ENCODE results near the gene PHYHD1. TPM values are rescaled to one million over a fixed set of nuclear protein-coding genes. Genes with fewer than 3 reads are reported as not detected.

PHYHD1 gene
- total RNA-seq (2013; cell fraction: nucleolus; rRNA removed): not detected in 2 replicates
- 0.17 TPM in 1 of 2 replicates, not detected in the other for total RNA-seq (2014; rRNA removed)
- not detected in 2 replicates for total RNA-seq (2014; rRNA removed; fragmentation: Illumina TruSeq; extraction: Trizol)
- not detected in 2 replicates for total RNA-seq (2021)
- not detected for polyA plus RNA-seq (2011; ENCODE audit: low read depth)
- polyA plus RNA-seq (2011; rRNA removed): not detected in 2 replicates
- polyA plus RNA-seq (2011; cell fraction: cytosol; rRNA removed): 0.10 TPM in 1 of 2 replicates, not detected in the other
- polyA plus RNA-seq (2011; cell fraction: nucleus; rRNA removed): 0.31 and 0.35 TPM in 2 replicates
- 0.10 TPM in 1 of 2 replicates, not detected in the other for polyA plus RNA-seq (2012)
- polyA plus RNA-seq (2014; fragmentation: Illumina TruSeq; extraction: Trizol): not detected in 2 replicates
- polyA plus RNA-seq (2014; fragmentation: Nextera tagmentation; extraction: Ambion mirVana): under 1 TPM in 1 of 2 experiments, not detected in 1; 0.09 TPM
- polyA plus RNA-seq (2014; rRNA removed): not detected in 2 replicates
- not detected for polyA plus RNA-seq (2016; fragmentation: Nextera tagmentation; extraction: Ambion mirVana)
- not detected in 2 replicates for polyA minus RNA-seq (2011; rRNA and poly(A)+ RNA removed)
- not detected in 2 replicates for polyA minus RNA-seq (2011; cell fraction: cytosol; rRNA and poly(A)+ RNA removed)
- 0.38 TPM in 1 of 2 replicates, not detected in the other for polyA minus RNA-seq (2011; cell fraction: nucleus; rRNA and poly(A)+ RNA removed)
- percentile 16 among the genes with signal in this experiment for Bru-seq, nascent RNA
- BruChase-seq, experiment 1, labeled RNA remaining after a 6-hour chase: percentile 22 among the genes with signal in this experiment
- BruChase-seq, experiment 2, labeled RNA remaining after a 2-hour chase: percentile 11 among the genes with signal in this experiment
- long read RNA-seq, experiment 1: 0 reads
- long read RNA-seq, experiment 2: 0 reads

DNA sequence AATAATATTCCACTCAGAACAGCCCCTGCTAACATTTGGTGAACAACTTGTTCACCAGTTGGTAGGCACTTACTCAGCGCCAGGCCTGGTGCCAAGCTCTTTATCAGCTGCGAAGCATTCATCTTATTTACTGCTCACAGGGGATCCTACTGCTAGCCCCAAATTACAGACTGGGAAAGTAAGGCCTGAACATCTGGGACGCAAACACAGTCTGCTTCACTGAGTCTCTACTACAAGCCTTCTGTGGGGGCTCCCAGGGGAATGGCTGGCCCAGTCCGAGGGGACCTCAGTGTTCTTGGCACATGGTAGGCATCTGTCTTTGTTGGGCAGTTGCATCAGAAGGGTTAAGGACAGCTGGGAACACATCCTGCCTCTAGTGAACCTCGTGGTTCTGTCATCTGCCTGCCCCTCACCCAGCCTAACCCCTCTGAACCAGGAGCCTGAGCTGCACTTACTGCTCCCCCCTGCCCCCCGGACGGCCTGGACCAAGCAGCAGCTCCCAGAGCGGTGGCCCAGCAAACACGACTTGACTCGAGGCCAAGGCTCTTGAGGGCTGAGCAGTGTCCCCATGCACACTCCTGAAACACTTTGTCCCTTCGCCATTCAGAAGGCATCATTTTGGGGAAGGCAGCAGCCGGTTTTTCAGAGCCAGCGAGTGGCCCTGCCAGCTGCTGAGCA, at the start of gene PHYHD1:
Gene PHYHD1 (plus strand): TSS at position 602 of the 678 bp plus-strand sequence. CDS start 1,342 bp downstream, outside the sequence.
- H3K36me3 ChIP-seq (ENCODE audit: control insufficient read depth in 2 of 2, insufficient read depth in 2 of 2, low read length in 1 of 2): peaks cover 3 to 8% of the 10 kb centered on the region in 2 experiments; a peak in 3 of 4 replicates
- H3K79me2 ChIP-seq (ENCODE audit: control insufficient read depth, insufficient read depth, low read length): no peaks in the 10 kb centered on the region
- ChIA-PET RAD21 (ENCODE audit: unreplicated experiment) (no interaction called here), CTCF (interaction anchor here (1.2 kb wide), 1 partner anchor 8 kb away, joined by 4 read pairs; no protein-coding TSS in a partner anchor), SMC1A (ENCODE audit: uncharacterized antibody, unreplicated experiment) (no interaction called here), POLR2A (no interaction called here)
- H3K4me3 ChIP-seq: no peak within 1 kb of the TSS
- no peak within 1 kb of the TSS for H2AFZ ChIP-seq (ENCODE audit: control insufficient read depth, low read depth, low read length)
- in situ Hi-C loops (cut with MboI) (no loop called here), intact Hi-C loops (cut with micrococcal nuclease; ENCODE audit: unreplicated experiment) (no loop called here)
- BruUV-seq (replicated peaks): no TSS peak
- no peaks in the 10 kb centered on the region for H3K4me1 ChIP-seq (ENCODE audit: control insufficient read depth, insufficient read depth, low read length)
- no peak for FAIRE-seq
- DNase-seq (ENCODE audit: low read depth, low spot score): no peak
- ATAC-seq: no peak
- no peaks in the 10 kb centered on the region for H3K27me3 ChIP-seq (replicated peaks in 1 of 2; ENCODE audit: control insufficient read depth in 2 of 2, insufficient read depth in 2 of 2, low read length in 1 of 2)
- H3K27ac ChIP-seq (ENCODE audit: control insufficient read depth, insufficient read depth): no peak within 1 kb of the TSS
- H4K20me1 ChIP-seq (ENCODE audit: control insufficient read depth, insufficient read depth): no peaks in the 10 kb centered on the region
- 67% methylated on average over 13 of the region's 13 CpGs for WGBS (ENCODE audit: insufficient coverage, insufficient replicate concordance, low lambda C conversion rate, missing lambda C conversion rate)
- no peak within 1 kb of the TSS for H3K9ac ChIP-seq (ENCODE audit: control insufficient read depth, insufficient read depth, low read length)
- H3K4me2 ChIP-seq (ENCODE audit: control insufficient read depth, insufficient read depth): no peak within 1 kb of the TSS
- no peaks in the 10 kb centered on the region for H3K9me3 ChIP-seq (replicated peaks; ENCODE audit: control insufficient read depth, insufficient read depth, low read length)
- TF ChIP-seq EZH2 (IDR thresholded peaks at IDR 0.05; ENCODE audit: borderline replicate concordance, control insufficient read depth, low read depth, low read length): no peak
- TF ChIP-seq CBX5 (IDR thresholded peaks at IDR 0.05; ENCODE audit: low read depth): no peak
- TF ChIP-seq, protein P1, sequence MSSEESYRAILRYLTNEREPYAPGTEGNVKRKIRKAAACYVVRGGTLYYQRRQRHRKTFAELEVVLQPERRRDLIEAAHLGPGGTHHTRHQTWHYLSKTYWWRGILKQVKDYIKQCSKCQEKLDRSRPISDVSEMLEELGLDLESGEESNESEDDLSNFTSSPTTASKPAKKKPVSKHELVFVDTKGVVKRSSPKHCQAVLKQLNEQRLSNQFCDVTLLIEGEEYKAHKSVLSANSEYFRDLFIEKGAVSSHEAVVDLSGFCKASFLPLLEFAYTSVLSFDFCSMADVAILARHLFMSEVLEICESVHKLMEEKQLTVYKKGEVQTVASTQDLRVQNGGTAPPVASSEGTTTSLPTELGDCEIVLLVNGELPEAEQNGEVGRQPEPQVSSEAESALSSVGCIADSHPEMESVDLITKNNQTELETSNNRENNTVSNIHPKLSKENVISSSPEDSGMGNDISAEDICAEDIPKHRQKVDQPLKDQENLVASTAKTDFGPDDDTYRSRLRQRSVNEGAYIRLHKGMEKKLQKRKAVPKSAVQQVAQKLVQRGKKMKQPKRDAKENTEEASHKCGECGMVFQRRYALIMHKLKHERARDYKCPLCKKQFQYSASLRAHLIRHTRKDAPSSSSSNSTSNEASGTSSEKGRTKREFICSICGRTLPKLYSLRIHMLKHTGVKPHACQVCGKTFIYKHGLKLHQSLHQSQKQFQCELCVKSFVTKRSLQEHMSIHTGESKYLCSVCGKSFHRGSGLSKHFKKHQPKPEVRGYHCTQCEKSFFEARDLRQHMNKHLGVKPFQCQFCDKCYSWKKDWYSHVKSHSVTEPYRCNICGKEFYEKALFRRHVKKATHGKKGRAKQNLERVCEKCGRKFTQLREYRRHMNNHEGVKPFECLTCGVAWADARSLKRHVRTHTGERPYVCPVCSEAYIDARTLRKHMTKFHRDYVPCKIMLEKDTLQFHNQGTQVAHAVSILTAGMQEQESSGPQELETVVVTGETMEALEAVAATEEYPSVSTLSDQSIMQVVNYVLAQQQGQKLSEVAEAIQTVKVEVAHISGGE (CRISPR knock-in tag; IDR thresholded peaks at IDR 0.05): no peak
- TF ChIP-seq, protein P2, sequence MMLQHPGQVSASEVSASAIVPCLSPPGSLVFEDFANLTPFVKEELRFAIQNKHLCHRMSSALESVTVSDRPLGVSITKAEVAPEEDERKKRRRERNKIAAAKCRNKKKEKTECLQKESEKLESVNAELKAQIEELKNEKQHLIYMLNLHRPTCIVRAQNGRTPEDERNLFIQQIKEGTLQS (IDR thresholded peaks at IDR 0.05; ENCODE audit: borderline replicate concordance, extremely low read depth, low read depth, low read length): no peak
- no peak for TF ChIP-seq NFXL1 (IDR thresholded peaks at IDR 0.05; ENCODE audit: borderline replicate concordance)
- no peak for TF ChIP-seq GATAD2B (conservative IDR thresholded peaks at IDR 0.05; ENCODE audit: low read depth)
- no peak for TF ChIP-seq PAX5 (IDR thresholded peaks at IDR 0.05; ENCODE audit: borderline replicate concordance, low read depth, low read length)
- TF ChIP-seq MYC (IDR thresholded peaks at IDR 0.05; ENCODE audit: insufficient read depth, insufficient read length, insufficient replicate concordance, low read length, severe bottlenecking): no peak
- TF ChIP-seq NFIC (IDR thresholded peaks at IDR 0.05; ENCODE audit: low read depth, low read length): no peak
- no peak for TF ChIP-seq SREBF1 (IDR thresholded peaks at IDR 0.05; ENCODE audit: low read length)
- no peak for TF ChIP-seq PML (IDR thresholded peaks at IDR 0.05; ENCODE audit: low read length)
- TF ChIP-seq, protein P3, sequence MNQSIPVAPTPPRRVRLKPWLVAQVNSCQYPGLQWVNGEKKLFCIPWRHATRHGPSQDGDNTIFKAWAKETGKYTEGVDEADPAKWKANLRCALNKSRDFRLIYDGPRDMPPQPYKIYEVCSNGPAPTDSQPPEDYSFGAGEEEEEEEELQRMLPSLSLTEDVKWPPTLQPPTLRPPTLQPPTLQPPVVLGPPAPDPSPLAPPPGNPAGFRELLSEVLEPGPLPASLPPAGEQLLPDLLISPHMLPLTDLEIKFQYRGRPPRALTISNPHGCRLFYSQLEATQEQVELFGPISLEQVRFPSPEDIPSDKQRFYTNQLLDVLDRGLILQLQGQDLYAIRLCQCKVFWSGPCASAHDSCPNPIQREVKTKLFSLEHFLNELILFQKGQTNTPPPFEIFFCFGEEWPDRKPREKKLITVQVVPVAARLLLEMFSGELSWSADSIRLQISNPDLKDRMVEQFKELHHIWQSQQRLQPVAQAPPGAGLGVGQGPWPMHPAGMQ (IDR thresholded peaks at IDR 0.05; ENCODE audit: borderline replicate concordance): no peak
- no peak for TF ChIP-seq IKZF1 (conservative IDR thresholded peaks at IDR 0.05)
- no peak for TF ChIP-seq WRNIP1 (IDR thresholded peaks at IDR 0.05; ENCODE audit: borderline replicate concordance, low read depth, low read length)
- no peak for TF ChIP-seq TCF7 (IDR thresholded peaks at IDR 0.05; ENCODE audit: borderline replicate concordance)
- no peak for TF ChIP-seq NRF1 (conservative IDR thresholded peaks at IDR 0.05; ENCODE audit: low read depth, low read length)
